GM23338 (cell line): ENCODE results near the gene TNF. TPM values are rescaled to one million over a fixed set of nuclear protein-coding genes. Genes with fewer than 3 reads are reported as not detected.

Experiments
- ATAC-seq: fragments of 200-7000 bp; cut with Tn5 transposase; 3 replicates; pipeline ENCODE4 v1.9.1; 2020
- DNase-seq: peaks from one replicate; pipeline ENCODE4 v3.0.0-alpha.2; 2015; ENCODE audit warnings: low spot score
- H2AFZ ChIP-seq: fragments of 200-600 bp; sonication (generic); 2 replicates; pipeline ENCODE4 v1.8.0; 2016; ENCODE audit warnings: antibody characterized with exemption, mild to moderate bottlenecking, moderate library complexity
- H3F3A ChIP-seq: fragments of 200-600 bp; sonication (generic); replicated peaks from 2 replicates; pipeline ENCODE4 v1.8.0; 2017; ENCODE audit warnings: antibody characterized with exemption, mixed run types, low read depth
- H3K27ac ChIP-seq: fragments of 200-600 bp; sonication (generic); 2 replicates; pipeline ENCODE4 v1.6.1; 2016; ENCODE audit warnings: low read depth
- H3K27me3 ChIP-seq: fragments of 200-600 bp; sonication (generic); 2 replicates; pipeline ENCODE4 v1.8.0; 2016; ENCODE audit warnings: mild to moderate bottlenecking, mixed run types, moderate library complexity; ENCODE audit not compliant: insufficient read depth
- H3K36me3 ChIP-seq: fragments of 200-600 bp; sonication (generic); 2 replicates; pipeline ENCODE4 v1.8.0; 2016; ENCODE audit warnings: mild to moderate bottlenecking; ENCODE audit not compliant: insufficient read depth
- H3K4me1 ChIP-seq: fragments of 200-600 bp; sonication (generic); 2 replicates; pipeline ENCODE4 v1.8.0; 2016; ENCODE audit warnings: mild to moderate bottlenecking, moderate library complexity; ENCODE audit not compliant: insufficient read depth
- H3K4me2 ChIP-seq: fragments of 200-600 bp; sonication (generic); 2 replicates; pipeline ENCODE4 v1.7.1; 2017; ENCODE audit warnings: mixed run types
- H3K4me3 ChIP-seq: fragments of 200-600 bp; sonication (generic); 2 replicates; pipeline ENCODE4 v1.6.1; 2016; ENCODE audit warnings: mixed run types
- H3K79me2 ChIP-seq: fragments of 200-600 bp; sonication (generic); replicated peaks from 2 replicates; pipeline ENCODE4 v1.8.0; 2017; ENCODE audit warnings: mild to moderate bottlenecking; ENCODE audit not compliant: insufficient read depth
- H3K9me2 ChIP-seq: fragments of 200-600 bp; sonication (generic); 2 replicates; pipeline ENCODE4 v1.8.0; 2017; ENCODE audit not compliant: insufficient read depth
- H4K20me1 ChIP-seq: fragments of 200-600 bp; sonication (generic); replicated peaks from 2 replicates; pipeline ENCODE4 v1.8.0; 2017; ENCODE audit warnings: mild to moderate bottlenecking; ENCODE audit not compliant: insufficient read depth
- H3K27ac Mint-ChIP-seq: 2 replicates; pipeline ENCODE4 v1.8.0; 2020; ENCODE audit warnings: inconsistent platforms, mild to moderate bottlenecking, moderate library complexity, mixed read lengths
- H3K27me3 Mint-ChIP-seq: 3 replicates; pipeline ENCODE4 v1.8.0; 2022; ENCODE audit warnings: low read depth, mild to moderate bottlenecking, moderate library complexity, mixed read lengths, inconsistent platforms; ENCODE audit not compliant: insufficient read depth, poor library complexity
- H3K36me3 Mint-ChIP-seq: 3 replicates; pipeline ENCODE4 v1.8.0; 2021; ENCODE audit warnings: low read depth, mild to moderate bottlenecking, inconsistent platforms, moderate library complexity, mixed read lengths
- H3K4me1 Mint-ChIP-seq: 3 replicates; pipeline ENCODE4 v1.8.0; 2020; ENCODE audit warnings: mild to moderate bottlenecking, inconsistent platforms, mixed read lengths
- H3K4me3 Mint-ChIP-seq: 3 replicates; pipeline ENCODE4 v1.8.0; 2021; ENCODE audit warnings: moderate library complexity, mild to moderate bottlenecking, inconsistent platforms, mixed read lengths
- H3K9me3 Mint-ChIP-seq: 3 replicates; pipeline ENCODE4 v1.8.0; 2020; ENCODE audit warnings: moderate library complexity, mild to moderate bottlenecking, inconsistent platforms, mixed read lengths
- CREB1 ChIP-seq: fragments of 250-450 bp; sonication (Bioruptor Pico); IDR thresholded peaks from 2 replicates; pipeline ENCODE4 v1.5.0; 2020; ENCODE audit warnings: low read depth, mild to moderate bottlenecking, moderate library complexity
- EZH2 ChIP-seq: fragments of 200-600 bp; sonication (generic); IDR thresholded peaks from one replicate; pipeline ENCODE4 v1.8.0; 2017; ENCODE audit warnings: antibody characterized with exemption, mild to moderate bottlenecking, low read depth; ENCODE audit not compliant: unreplicated experiment
- EZH2phosphoT487 ChIP-seq: fragments of 200-600 bp; sonication (generic); IDR thresholded peaks from one replicate; pipeline ENCODE4 v1.8.1; 2018; ENCODE audit warnings: antibody characterized with exemption; ENCODE audit not compliant: unreplicated experiment
- JUNB ChIP-seq: IDR thresholded peaks from one replicate; pipeline ENCODE4 v1.6.1; 2016; ENCODE audit warnings: antibody characterized with exemption; ENCODE audit not compliant: unreplicated experiment
- NANOG ChIP-seq: IDR thresholded peaks from 2 replicates; pipeline ENCODE4 v1.6.1; 2016; ENCODE audit warnings: antibody characterized with exemption, borderline replicate concordance
- POLR2AphosphoS5 ChIP-seq: IDR thresholded peaks from 2 replicates; pipeline ENCODE4 v1.6.1; 2016; ENCODE audit warnings: antibody characterized with exemption, low read depth
- STAT1 ChIP-seq: IDR thresholded peaks from one replicate; pipeline ENCODE4 v1.6.1; 2016; ENCODE audit warnings: antibody characterized with exemption; ENCODE audit not compliant: unreplicated experiment
- ZNF331 ChIP-seq: fragments of 250-450 bp; sonication (Bioruptor Pico); IDR thresholded peaks from 2 replicates; pipeline ENCODE4 v1.5.0; 2020; ENCODE audit warnings: low read depth, mild to moderate bottlenecking, moderate library complexity
- polyA plus RNA-seq: library from polyadenylated mRNA; unstranded; fragments of >200 nt; fragmentation: Nextera tagmentation; extraction: Ambion mirVana; gene quantifications from 2 replicates; pipeline ENCODE4 v1.2.1, GENCODE V29; 2016
- total RNA-seq: library from RNA; depleted of rRNA; stranded (reverse); fragments of >200 nt; shearing (Covaris generic); gene quantifications from 2 replicates; pipeline ENCODE4 v1.2.3, GENCODE V29; 2014
- TF ChIP-seq, protein P1 (sequence below), 2 experiments: fragments of 200-600 bp in 1 of 2; sonication (generic) in 1 of 2; conservative IDR thresholded peaks; 2 replicates each; pipeline versions ENCODE4 v1.5.1 to v1.6.1; 2016 to 2017; ENCODE audit warnings: antibody characterized with exemption in 2 of 2, low read depth in 2 of 2, mild to moderate bottlenecking in 2 of 2, moderate library complexity in 1 of 2
- TF ChIP-seq, protein P2 (sequence below): fragments of 250-450 bp; sonication (Bioruptor Pico); IDR thresholded peaks from 2 replicates; pipeline ENCODE4 v1.5.0; 2020; ENCODE audit warnings: mild to moderate bottlenecking, moderate library complexity

TNF gene
- total and polyA plus RNA-seq, 2 experiments from 2014 or later, result 0.11 TPM; not detected in 1

DNA sequence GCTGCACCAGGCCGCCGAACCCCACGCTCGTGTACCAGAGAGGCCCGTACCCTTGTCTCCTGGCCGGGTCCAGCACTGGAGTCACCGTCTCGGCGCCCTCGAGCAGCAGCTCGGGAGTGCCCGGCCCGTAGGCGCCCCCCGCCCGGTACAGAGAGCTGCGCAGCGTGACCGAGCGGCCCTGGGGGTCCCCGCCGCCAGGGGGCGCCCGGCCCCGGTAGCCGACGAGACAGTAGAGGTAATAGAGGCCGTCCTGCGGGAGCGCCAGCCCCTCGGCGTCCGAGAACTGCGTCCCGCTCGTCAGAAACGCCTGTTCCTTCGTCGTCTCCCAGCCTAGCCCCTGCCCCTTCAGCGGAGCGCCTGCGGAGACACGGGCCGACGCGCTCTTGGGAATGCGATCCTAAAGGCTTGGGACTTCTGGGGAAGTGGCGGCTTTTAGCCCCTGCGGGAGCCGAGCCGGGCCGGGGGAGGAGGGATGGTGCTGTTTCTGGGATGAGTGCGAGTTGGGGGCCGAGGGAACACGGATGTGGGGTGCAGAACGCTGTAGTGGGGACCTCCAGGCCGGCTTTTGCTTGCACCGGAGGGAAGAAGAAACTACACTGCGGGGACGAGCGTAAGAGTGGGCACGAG lies 5.6 kb downstream of the TNF start:
- H3K27me3 ChIP-seq, result peaks cover 20% of the 10 kb centered on the region
- DNase-seq (peak; percentile 92), ATAC-seq (peak; percentile 93)
- peaks cover 4% of the 10 kb centered on the region; the same call in 1 of the 2 replicates for H3K4me1 ChIP-seq
- Mint-ChIP-seq H3K27ac (peak overlapping the region; percentile 60; the same call in 1 of the 2 replicates), H3K9me3 (peaks cover 3% of the 10 kb centered on the region; the same call in 2 of the 3 replicates), H3K4me3 (peak overlapping the region; percentile 95), H3K36me3 (no peaks in the 10 kb centered on the region), H3K4me1 (peaks cover 24% of the 10 kb centered on the region), H3K27me3 (peaks cover 36% of the 10 kb centered on the region)
- peak overlapping the region; percentile 99 for H2AFZ ChIP-seq
- H3F3A ChIP-seq, result no peaks in the 10 kb centered on the region
- H3K27ac ChIP-seq, result no peak overlapping the region
- peak overlapping the region; percentile 95 for H3K4me3 ChIP-seq
- no peaks in the 10 kb centered on the region for H3K9me2 ChIP-seq
- H4K20me1 ChIP-seq, result no peaks in the 10 kb centered on the region
- no peaks in the 10 kb centered on the region for H3K36me3 ChIP-seq
- H3K4me2 ChIP-seq, result peak overlapping the region; percentile 96
- no peaks in the 10 kb centered on the region for H3K79me2 ChIP-seq
- TF ChIP-seq STAT1, result no peak
- TF ChIP-seq, protein P1, sequence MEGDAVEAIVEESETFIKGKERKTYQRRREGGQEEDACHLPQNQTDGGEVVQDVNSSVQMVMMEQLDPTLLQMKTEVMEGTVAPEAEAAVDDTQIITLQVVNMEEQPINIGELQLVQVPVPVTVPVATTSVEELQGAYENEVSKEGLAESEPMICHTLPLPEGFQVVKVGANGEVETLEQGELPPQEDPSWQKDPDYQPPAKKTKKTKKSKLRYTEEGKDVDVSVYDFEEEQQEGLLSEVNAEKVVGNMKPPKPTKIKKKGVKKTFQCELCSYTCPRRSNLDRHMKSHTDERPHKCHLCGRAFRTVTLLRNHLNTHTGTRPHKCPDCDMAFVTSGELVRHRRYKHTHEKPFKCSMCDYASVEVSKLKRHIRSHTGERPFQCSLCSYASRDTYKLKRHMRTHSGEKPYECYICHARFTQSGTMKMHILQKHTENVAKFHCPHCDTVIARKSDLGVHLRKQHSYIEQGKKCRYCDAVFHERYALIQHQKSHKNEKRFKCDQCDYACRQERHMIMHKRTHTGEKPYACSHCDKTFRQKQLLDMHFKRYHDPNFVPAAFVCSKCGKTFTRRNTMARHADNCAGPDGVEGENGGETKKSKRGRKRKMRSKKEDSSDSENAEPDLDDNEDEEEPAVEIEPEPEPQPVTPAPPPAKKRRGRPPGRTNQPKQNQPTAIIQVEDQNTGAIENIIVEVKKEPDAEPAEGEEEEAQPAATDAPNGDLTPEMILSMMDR (conservative IDR thresholded peaks at IDR 0.05; ENCODE audit: low read depth in 2 of 2), result peak; percentile 73 to 87
- TF ChIP-seq CREB1 (CRISPR knock-in tag), result peak; percentile 66
- peak; percentile 74 for TF ChIP-seq POLR2AphosphoS5

GRCh38 chr6:31581434-31582229 lies 6.3 kb downstream of the TNF start:
- H3K4me2 ChIP-seq, result peak overlapping the region; percentile 96
- H3K4me1 ChIP-seq, result peaks cover 4% of the 10 kb centered on the region; the same call in 1 of the 2 replicates
- no peaks in the 10 kb centered on the region for H3K9me2 ChIP-seq
- Mint-ChIP-seq H3K4me3 (peak overlapping the region; percentile 95), H3K27me3 (peaks cover 36% of the 10 kb centered on the region), H3K9me3 (peaks cover 3% of the 10 kb centered on the region; the same call in 2 of the 3 replicates), H3K36me3 (no peaks in the 10 kb centered on the region), H3K4me1 (peaks cover 24% of the 10 kb centered on the region), H3K27ac (peak overlapping the region; percentile 60; the same call in 1 of the 2 replicates)
- peak; percentile 43 for DNase-seq
- H3K27me3 ChIP-seq, result peaks cover 20% of the 10 kb centered on the region
- ATAC-seq, result peak; percentile 23
- no peaks in the 10 kb centered on the region for H3K36me3 ChIP-seq
- H3F3A ChIP-seq, result no peaks in the 10 kb centered on the region
- no peak overlapping the region for H3K27ac ChIP-seq
- H4K20me1 ChIP-seq, result no peaks in the 10 kb centered on the region
- peak overlapping the region; percentile 95 for H3K4me3 ChIP-seq
- no peaks in the 10 kb centered on the region for H3K79me2 ChIP-seq
- peak overlapping the region; percentile 99 for H2AFZ ChIP-seq
- TF ChIP-seq NANOG (no peak), JUNB (no peak), EZH2 (no peak), POLR2AphosphoS5 (no peak), ZNF331 (CRISPR knock-in tag) (no peak), EZH2phosphoT487 (no peak)
- TF ChIP-seq, protein P2, sequence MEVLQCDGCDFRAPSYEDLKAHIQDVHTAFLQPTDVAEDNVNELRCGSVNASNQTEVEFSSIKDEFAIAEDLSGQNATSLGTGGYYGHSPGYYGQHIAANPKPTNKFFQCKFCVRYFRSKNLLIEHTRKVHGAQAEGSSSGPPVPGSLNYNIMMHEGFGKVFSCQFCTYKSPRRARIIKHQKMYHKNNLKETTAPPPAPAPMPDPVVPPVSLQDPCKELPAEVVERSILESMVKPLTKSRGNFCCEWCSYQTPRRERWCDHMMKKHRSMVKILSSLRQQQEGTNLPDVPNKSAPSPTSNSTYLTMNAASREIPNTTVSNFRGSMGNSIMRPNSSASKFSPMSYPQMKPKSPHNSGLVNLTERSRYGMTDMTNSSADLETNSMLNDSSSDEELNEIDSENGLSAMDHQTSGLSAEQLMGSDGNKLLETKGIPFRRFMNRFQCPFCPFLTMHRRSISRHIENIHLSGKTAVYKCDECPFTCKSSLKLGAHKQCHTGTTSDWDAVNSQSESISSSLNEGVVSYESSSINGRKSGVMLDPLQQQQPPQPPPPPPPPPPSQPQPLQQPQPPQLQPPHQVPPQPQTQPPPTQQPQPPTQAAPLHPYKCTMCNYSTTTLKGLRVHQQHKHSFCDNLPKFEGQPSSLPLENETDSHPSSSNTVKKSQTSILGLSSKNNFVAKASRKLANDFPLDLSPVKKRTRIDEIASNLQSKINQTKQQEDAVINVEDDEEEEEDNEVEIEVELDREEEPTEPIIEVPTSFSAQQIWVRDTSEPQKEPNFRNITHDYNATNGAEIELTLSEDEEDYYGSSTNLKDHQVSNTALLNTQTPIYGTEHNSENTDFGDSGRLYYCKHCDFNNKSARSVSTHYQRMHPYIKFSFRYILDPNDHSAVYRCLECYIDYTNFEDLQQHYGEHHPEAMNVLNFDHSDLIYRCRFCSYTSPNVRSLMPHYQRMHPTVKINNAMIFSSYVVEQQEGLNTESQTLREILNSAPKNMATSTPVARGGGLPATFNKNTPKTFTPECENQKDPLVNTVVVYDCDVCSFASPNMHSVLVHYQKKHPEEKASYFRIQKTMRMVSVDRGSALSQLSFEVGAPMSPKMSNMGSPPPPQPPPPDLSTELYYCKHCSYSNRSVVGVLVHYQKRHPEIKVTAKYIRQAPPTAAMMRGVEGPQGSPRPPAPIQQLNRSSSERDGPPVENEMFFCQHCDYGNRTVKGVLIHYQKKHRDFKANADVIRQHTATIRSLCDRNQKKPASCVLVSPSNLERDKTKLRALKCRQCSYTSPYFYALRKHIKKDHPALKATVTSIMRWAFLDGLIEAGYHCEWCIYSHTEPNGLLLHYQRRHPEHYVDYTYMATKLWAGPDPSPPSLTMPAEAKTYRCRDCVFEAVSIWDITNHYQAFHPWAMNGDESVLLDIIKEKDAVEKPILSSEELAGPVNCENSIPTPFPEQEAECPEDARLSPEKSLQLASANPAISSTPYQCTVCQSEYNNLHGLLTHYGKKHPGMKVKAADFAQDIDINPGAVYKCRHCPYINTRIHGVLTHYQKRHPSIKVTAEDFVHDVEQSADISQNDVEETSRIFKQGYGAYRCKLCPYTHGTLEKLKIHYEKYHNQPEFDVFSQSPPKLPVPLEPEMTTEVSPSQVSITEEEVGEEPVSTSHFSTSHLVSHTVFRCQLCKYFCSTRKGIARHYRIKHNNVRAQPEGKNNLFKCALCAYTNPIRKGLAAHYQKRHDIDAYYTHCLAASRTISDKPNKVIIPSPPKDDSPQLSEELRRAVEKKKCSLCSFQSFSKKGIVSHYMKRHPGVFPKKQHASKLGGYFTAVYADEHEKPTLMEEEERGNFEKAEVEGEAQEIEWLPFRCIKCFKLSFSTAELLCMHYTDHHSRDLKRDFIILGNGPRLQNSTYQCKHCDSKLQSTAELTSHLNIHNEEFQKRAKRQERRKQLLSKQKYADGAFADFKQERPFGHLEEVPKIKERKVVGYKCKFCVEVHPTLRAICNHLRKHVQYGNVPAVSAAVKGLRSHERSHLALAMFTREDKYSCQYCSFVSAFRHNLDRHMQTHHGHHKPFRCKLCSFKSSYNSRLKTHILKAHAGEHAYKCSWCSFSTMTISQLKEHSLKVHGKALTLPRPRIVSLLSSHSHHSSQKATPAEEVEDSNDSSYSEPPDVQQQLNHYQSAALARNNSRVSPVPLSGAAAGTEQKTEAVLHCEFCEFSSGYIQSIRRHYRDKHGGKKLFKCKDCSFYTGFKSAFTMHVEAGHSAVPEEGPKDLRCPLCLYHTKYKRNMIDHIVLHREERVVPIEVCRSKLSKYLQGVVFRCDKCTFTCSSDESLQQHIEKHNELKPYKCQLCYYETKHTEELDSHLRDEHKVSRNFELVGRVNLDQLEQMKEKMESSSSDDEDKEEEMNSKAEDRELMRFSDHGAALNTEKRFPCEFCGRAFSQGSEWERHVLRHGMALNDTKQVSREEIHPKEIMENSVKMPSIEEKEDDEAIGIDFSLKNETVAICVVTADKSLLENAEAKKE, result no peak
